Smooth muscle cell of trachea (primary cell): ENCODE measurements around the gene PCDHGB5. TPM values are rescaled to one million over a fixed set of nuclear protein-coding genes. Genes with fewer than 3 reads are reported as not detected.

Source experiments
- total RNA-seq: library from RNA; depleted of rRNA; stranded (reverse); fragments of >200 nt; gene quantifications from 2 replicates; pipeline ENCODE4 v1.2.1, GENCODE V29; 2014

The PCDHGB5 gene
- total RNA-seq, 1 donor from 2014 or later, result 27.9 TPM

GRCh38 chr5:141420855-141421488, 23.2 kb downstream of the PCDHGB5 start, which contains the start of gene PCDHGA11:
TSS of gene PCDHGA11 (plus strand) at chr5:141421051. CDS start at chr5:141421228, 177 bp downstream.

DNA sequence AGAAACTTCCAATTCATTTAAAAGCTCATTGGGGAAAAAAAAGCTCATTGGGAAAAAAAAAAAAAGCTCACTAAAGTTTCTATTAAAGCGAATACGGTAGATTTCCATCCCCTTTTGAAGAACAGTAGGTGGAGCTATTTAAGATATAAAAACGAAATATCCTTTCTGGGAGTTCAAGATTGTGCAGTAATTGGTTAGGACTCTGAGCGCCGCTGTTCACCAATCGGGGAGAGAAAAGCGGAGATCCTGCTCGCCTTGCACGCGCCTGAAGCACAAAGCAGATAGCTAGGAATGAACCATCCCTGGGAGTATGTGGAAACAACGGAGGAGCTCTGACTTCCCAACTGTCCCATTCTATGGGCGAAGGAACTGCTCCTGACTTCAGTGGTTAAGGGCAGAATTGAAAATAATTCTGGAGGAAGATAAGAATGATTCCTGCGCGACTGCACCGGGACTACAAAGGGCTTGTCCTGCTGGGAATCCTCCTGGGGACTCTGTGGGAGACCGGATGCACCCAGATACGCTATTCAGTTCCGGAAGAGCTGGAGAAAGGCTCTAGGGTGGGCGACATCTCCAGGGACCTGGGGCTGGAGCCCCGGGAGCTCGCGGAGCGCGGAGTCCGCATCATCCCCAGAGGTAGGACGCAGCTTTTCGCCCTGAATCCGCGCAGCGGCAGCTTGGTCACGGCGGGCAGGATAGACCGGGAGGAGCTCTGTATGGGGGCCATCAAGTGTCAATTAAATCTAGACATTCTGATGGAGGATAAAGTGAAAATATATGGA, 32.8 kb downstream of the PCDHGB5 start, which contains the start of gene PCDHGA12:
Gene PCDHGA12 (plus strand): TSS at position 176 of the 782 bp plus-strand sequence. CDS start 253 bp downstream, at position 429.

Other genes with a start within 250 kb of the PCDHGB5 start
- gene PCDHB6, start 247.9 kb upstream of the PCDHGB5 start, total RNA-seq, result 0.33 TPM in 1 of 2 replicates, not detected in the other
- gene PCDHB7, start 225.3 kb upstream of the PCDHGB5 start, total RNA-seq, result under 0.01 and 0.66 TPM in 2 replicates
- gene PCDHB8, start 220.2 kb upstream of the PCDHGB5 start, total RNA-seq, result 0.50 TPM in 1 of 2 replicates, not detected in the other
- 0.15 and 0.50 TPM in 2 replicates for gene PCDHB16, start 215.6 kb upstream of the PCDHGB5 start, total RNA-seq
- gene PCDHB9, start 210.8 kb upstream of the PCDHGB5 start, total RNA-seq, result under 0.01 and 0.17 TPM in 2 replicates
- gene PCDHB10, start 205.6 kb upstream of the PCDHGB5 start, total RNA-seq, result 0.15 and 0.66 TPM in 2 replicates
- gene PCDHB11, start 198.3 kb upstream of the PCDHGB5 start, total RNA-seq, result 0.50 TPM in 1 of 2 replicates, not detected in the other
- 0.15 and 0.33 TPM in 2 replicates for gene PCDHB12, start 189.2 kb upstream of the PCDHGB5 start, total RNA-seq
- gene PCDHB13, start 184.0 kb upstream of the PCDHGB5 start, total RNA-seq, result under 0.01 and 1.3 TPM in 2 replicates
- gene PCDHB14, start 174.6 kb upstream of the PCDHGB5 start, total RNA-seq, result 0.15 and 1.2 TPM in 2 replicates
- under 0.01 and 0.66 TPM in 2 replicates for gene PCDHB15, start 152.6 kb upstream of the PCDHGB5 start, total RNA-seq
- 0.50 and 1.0 TPM in 2 replicates for gene SLC25A2, start 93.9 kb upstream of the PCDHGB5 start, total RNA-seq
- gene TAF7, start 77.2 kb upstream of the PCDHGB5 start, total RNA-seq, result 70.8 and 74.8 TPM in 2 replicates
- 1.3 and 2.3 TPM in 2 replicates for gene PCDHGA1, start 67.4 kb upstream of the PCDHGB5 start, total RNA-seq
- 3.3 and 6.6 TPM in 2 replicates for gene PCDHGA2, start 59.2 kb upstream of the PCDHGB5 start, total RNA-seq
- 1.3 and 2.6 TPM in 2 replicates for gene PCDHGA3, start 54.1 kb upstream of the PCDHGB5 start, total RNA-seq
- gene PCDHGB1, start 47.8 kb upstream of the PCDHGB5 start, total RNA-seq, result 4.4 and 4.5 TPM in 2 replicates
- 8.9 and 11.1 TPM in 2 replicates for gene PCDHGA4, start 42.9 kb upstream of the PCDHGB5 start, total RNA-seq
- gene PCDHGB2, start 38.0 kb upstream of the PCDHGB5 start, total RNA-seq, result 5.1 TPM in 2 replicates
- gene PCDHGA5, start 33.8 kb upstream of the PCDHGB5 start, total RNA-seq, result 2.8 and 3.5 TPM in 2 replicates
- 7.1 and 9.4 TPM in 2 replicates for gene PCDHGB3, start 27.7 kb upstream of the PCDHGB5 start, total RNA-seq
- gene PCDHGA6, start 24.1 kb upstream of the PCDHGB5 start, total RNA-seq, result 4.8 and 6.3 TPM in 2 replicates
- gene PCDHGA7, start 15.2 kb upstream of the PCDHGB5 start, total RNA-seq, result 5.4 and 8.4 TPM in 2 replicates
- gene PCDHGB4, start 10.2 kb upstream of the PCDHGB5 start, total RNA-seq, result 21.5 and 38.4 TPM in 2 replicates
- gene PCDHGA8, start 5.3 kb upstream of the PCDHGB5 start, total RNA-seq, result 3.9 and 5.6 TPM in 2 replicates
- 7.4 and 8.0 TPM in 2 replicates for gene PCDHGA9, start 4.8 kb downstream of the PCDHGB5 start, total RNA-seq
- gene PCDHGB6, start 10.1 kb downstream of the PCDHGB5 start, total RNA-seq, result 5.1 and 6.5 TPM in 2 replicates
- 13.8 and 14.7 TPM in 2 replicates for gene PCDHGA10, start 15.0 kb downstream of the PCDHGB5 start, total RNA-seq
- gene PCDHGB7, start 19.7 kb downstream of the PCDHGB5 start, total RNA-seq, result 15.7 and 16.4 TPM in 2 replicates
- 23.0 and 26.9 TPM in 2 replicates for gene PCDHGA11, start 23.1 kb downstream of the PCDHGB5 start, total RNA-seq
- gene PCDHGA12, start 32.6 kb downstream of the PCDHGB5 start, total RNA-seq, result 26.0 and 35.4 TPM in 2 replicates
- 94.1 and 137 TPM in 2 replicates for gene PCDHGC3, start 78.0 kb downstream of the PCDHGB5 start, total RNA-seq
- 4.5 and 6.0 TPM in 2 replicates for gene PCDHGC4, start 87.1 kb downstream of the PCDHGB5 start, total RNA-seq
- gene PCDHGC5, start 91.1 kb downstream of the PCDHGB5 start, total RNA-seq, result 7.9 and 8.1 TPM in 2 replicates
- 22.0 and 46.4 TPM in 2 replicates for gene DIAPH1, start 221.1 kb downstream of the PCDHGB5 start, total RNA-seq
- 63.0 and 67.6 TPM in 2 replicates for gene HDAC3, start 238.9 kb downstream of the PCDHGB5 start, total RNA-seq
- gene RELL2, start 239.1 kb downstream of the PCDHGB5 start, total RNA-seq, result 2.2 and 2.3 TPM in 2 replicates